ENCODE measurements around the gene LRRC49.

GRCh38 chr15:70954733-70955132 lies 62.1 kb downstream of the LRRC49 start:
- TF ChIP-seq, protein P1, sequence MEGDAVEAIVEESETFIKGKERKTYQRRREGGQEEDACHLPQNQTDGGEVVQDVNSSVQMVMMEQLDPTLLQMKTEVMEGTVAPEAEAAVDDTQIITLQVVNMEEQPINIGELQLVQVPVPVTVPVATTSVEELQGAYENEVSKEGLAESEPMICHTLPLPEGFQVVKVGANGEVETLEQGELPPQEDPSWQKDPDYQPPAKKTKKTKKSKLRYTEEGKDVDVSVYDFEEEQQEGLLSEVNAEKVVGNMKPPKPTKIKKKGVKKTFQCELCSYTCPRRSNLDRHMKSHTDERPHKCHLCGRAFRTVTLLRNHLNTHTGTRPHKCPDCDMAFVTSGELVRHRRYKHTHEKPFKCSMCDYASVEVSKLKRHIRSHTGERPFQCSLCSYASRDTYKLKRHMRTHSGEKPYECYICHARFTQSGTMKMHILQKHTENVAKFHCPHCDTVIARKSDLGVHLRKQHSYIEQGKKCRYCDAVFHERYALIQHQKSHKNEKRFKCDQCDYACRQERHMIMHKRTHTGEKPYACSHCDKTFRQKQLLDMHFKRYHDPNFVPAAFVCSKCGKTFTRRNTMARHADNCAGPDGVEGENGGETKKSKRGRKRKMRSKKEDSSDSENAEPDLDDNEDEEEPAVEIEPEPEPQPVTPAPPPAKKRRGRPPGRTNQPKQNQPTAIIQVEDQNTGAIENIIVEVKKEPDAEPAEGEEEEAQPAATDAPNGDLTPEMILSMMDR (IDR thresholded peaks at IDR 0.05): no peak
- TF ChIP-seq POLR2A (IDR thresholded peaks at IDR 0.05): no peak

All from Peyer's patch (tissue), 4 donors.